GM21737 (cell line): ENCODE measurements around the gene CALY.

ENCODE experiments used
- ATAC-seq: cut with Tn5 transposase; IDR thresholded peaks from one replicate; pipeline ENCODE4 v1.9.1; 2021; ENCODE audit warnings: mild to moderate bottlenecking, moderate library complexity; ENCODE audit not compliant: unreplicated experiment

Gene CALY

GRCh38 chr10:133351408-133352318 is 15.0 kb upstream of the CALY start:
- ATAC-seq = no peak

GRCh38 chr10:133350950-133351329 is 14.2 kb upstream of the CALY start:
- no peak for ATAC-seq

- no peak for ATAC-seq
These were observed 13.7 kb upstream of the CALY start for GRCh38 chr10:133350283-133350949.

- ATAC-seq = no peak
These were observed 12.9 kb upstream of the CALY start for GRCh38 chr10:133349577-133350011.

GRCh38 chr10:133349160-133349568 is 12.5 kb upstream of the CALY start:
- no peak for ATAC-seq

GRCh38 chr10:133347710-133348517 is 11.2 kb upstream of the CALY start:
- no peak for ATAC-seq

GRCh38 chr10:133346413-133346812 is 9.7 kb upstream of the CALY start:
- ATAC-seq = no peak

GRCh38 chr10:133344236-133344635 is 7.5 kb upstream of the CALY start:
- no peak for ATAC-seq

GRCh38 chr10:133343558-133343957 is 6.9 kb upstream of the CALY start:
- ATAC-seq = no peak

GRCh38 chr10:133342942-133343341 is 6.2 kb upstream of the CALY start:
- ATAC-seq = no peak

GRCh38 chr10:133341983-133342382 is 5.3 kb upstream of the CALY start:
- ATAC-seq = no peak

GRCh38 chr10:133339708-133340380 is 3.1 kb upstream of the CALY start:
- ATAC-seq = no peak

- no peak for ATAC-seq
These were observed 1.7 kb upstream of the CALY start for GRCh38 chr10:133338080-133339071.

- ATAC-seq = no peak
These were observed 652 bp upstream of the CALY start for GRCh38 chr10:133337370-133337725.

GRCh38 chr10:133336118-133336576 is 549 bp downstream of the CALY start:
- no peak for ATAC-seq

- no peak for ATAC-seq
These were observed 1.2 kb downstream of the CALY start for GRCh38 chr10:133335246-133336117.

- no peak for ATAC-seq
These were observed 2.0 kb downstream of the CALY start for GRCh38 chr10:133334503-133335245.
